ENCODE data around the gene NASP. TPM values are rescaled to one million over a fixed set of nuclear protein-coding genes. Genes with fewer than 3 reads are reported as not detected.

Gene NASP
- total and polyA plus RNA-seq, 2 of the 13 experiments (the other 11 are each of a cell fraction or from before 2014, with no cell fraction given) = 132 to 256 TPM

DNA sequence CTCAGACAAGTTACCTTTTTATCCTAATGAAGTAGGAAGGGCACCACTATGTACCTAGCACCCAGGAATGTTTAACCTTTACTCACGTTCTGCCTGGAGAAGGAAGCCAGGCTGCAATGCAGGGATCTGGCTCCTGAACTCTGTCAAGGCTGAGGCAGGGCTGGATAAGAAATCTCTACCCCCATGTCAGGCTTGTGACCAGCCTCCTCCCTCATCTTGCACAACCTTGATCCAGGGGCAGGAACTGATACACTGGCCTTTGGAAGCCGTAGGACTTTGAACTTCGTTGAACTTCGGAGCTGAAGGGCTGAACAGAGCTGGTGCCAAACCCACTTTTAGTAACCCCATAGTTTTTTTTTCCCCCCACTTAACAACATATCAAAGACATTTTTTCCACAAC is 41.2 kb upstream of the NASP start (continued):
- TF ChIP-seq ZNF225 (CRISPR knock-in tag; IDR thresholded peaks at IDR 0.05) (no peak), ZNF367 (CRISPR knock-in tag; IDR thresholded peaks at IDR 0.05; ENCODE audit: borderline replicate concordance) (no peak), ZFP36 (IDR thresholded peaks at IDR 0.05; ENCODE audit: borderline replicate concordance, low read depth, low read length, partially characterized antibody) (no peak), FOXJ3 (CRISPR knock-in tag; IDR thresholded peaks at IDR 0.05; ENCODE audit: borderline replicate concordance) (no peak), NR2F1 (CRISPR knock-in tag; IDR thresholded peaks at IDR 0.05) (peak in 1 of 2 experiments; percentile 10; a peak in 2 of 4 replicates), AGO1 (IDR thresholded peaks at IDR 0.05; ENCODE audit: low read depth, low read length, poor library complexity, severe bottlenecking) (no peak), NFE2 (CRISPR knock-in tag; IDR thresholded peaks at IDR 0.05) (no peak), ZNF777 (CRISPR knock-in tag; IDR thresholded peaks at IDR 0.05) (no peak), SMYD3 (CRISPR knock-in tag; IDR thresholded peaks at IDR 0.05) (no peak), PHF20 (CRISPR knock-in tag; IDR thresholded peaks at IDR 0.05) (no peak), ZNF749 (CRISPR knock-in tag; IDR thresholded peaks at IDR 0.05; ENCODE audit: borderline replicate concordance) (no peak), HMG20B (CRISPR knock-in tag; conservative IDR thresholded peaks at IDR 0.05) (peak; percentile 60; the same call in 1 of the 2 replicates), ZFX (CRISPR knock-in tag; IDR thresholded peaks at IDR 0.05; ENCODE audit: low read depth) (no peak), ELF3 (CRISPR knock-in tag; IDR thresholded peaks at IDR 0.05) (peak; percentile 53), FOXK1 (CRISPR knock-in tag; IDR thresholded peaks at IDR 0.05; ENCODE audit: borderline replicate concordance, low read depth) (peak; percentile 42; the same call in 1 of the 2 replicates)
- TF ChIP-seq, protein P1, sequence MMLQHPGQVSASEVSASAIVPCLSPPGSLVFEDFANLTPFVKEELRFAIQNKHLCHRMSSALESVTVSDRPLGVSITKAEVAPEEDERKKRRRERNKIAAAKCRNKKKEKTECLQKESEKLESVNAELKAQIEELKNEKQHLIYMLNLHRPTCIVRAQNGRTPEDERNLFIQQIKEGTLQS (CRISPR knock-in tag; IDR thresholded peaks at IDR 0.05) = no peak
- TF ChIP-seq, protein P2, sequence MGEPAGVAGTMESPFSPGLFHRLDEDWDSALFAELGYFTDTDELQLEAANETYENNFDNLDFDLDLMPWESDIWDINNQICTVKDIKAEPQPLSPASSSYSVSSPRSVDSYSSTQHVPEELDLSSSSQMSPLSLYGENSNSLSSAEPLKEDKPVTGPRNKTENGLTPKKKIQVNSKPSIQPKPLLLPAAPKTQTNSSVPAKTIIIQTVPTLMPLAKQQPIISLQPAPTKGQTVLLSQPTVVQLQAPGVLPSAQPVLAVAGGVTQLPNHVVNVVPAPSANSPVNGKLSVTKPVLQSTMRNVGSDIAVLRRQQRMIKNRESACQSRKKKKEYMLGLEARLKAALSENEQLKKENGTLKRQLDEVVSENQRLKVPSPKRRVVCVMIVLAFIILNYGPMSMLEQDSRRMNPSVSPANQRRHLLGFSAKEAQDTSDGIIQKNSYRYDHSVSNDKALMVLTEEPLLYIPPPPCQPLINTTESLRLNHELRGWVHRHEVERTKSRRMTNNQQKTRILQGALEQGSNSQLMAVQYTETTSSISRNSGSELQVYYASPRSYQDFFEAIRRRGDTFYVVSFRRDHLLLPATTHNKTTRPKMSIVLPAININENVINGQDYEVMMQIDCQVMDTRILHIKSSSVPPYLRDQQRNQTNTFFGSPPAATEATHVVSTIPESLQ (CRISPR knock-in tag; conservative IDR thresholded peaks at IDR 0.05) = no peak
- TF ChIP-seq, protein P3, sequence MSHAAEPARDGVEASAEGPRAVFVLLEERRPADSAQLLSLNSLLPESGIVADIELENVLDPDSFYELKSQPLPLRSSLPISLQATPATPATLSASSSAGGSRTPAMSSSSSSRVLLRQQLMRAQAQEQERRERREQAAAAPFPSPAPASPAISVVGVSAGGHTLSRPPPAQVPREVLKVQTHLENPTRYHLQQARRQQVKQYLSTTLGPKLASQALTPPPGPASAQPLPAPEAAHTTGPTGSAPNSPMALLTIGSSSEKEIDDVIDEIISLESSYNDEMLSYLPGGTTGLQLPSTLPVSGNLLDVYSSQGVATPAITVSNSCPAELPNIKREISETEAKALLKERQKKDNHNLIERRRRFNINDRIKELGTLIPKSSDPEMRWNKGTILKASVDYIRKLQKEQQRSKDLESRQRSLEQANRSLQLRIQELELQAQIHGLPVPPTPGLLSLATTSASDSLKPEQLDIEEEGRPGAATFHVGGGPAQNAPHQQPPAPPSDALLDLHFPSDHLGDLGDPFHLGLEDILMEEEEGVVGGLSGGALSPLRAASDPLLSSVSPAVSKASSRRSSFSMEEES (CRISPR knock-in tag; IDR thresholded peaks at IDR 0.05) = peak; percentile 96
- TF ChIP-seq, protein P4, sequence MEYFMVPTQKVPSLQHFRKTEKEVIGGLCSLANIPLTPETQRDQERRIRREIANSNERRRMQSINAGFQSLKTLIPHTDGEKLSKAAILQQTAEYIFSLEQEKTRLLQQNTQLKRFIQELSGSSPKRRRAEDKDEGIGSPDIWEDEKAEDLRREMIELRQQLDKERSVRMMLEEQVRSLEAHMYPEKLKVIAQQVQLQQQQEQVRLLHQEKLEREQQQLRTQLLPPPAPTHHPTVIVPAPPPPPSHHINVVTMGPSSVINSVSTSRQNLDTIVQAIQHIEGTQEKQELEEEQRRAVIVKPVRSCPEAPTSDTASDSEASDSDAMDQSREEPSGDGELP (IDR thresholded peaks at IDR 0.05; ENCODE audit: borderline replicate concordance, low read depth) = no peak
- TF ChIP-seq, protein P5, sequence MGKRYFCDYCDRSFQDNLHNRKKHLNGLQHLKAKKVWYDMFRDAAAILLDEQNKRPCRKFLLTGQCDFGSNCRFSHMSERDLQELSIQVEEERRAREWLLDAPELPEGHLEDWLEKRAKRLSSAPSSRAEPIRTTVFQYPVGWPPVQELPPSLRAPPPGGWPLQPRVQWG (CRISPR knock-in tag; IDR thresholded peaks at IDR 0.05; ENCODE audit: borderline replicate concordance, low read depth) = no peak
- TF ChIP-seq, protein P6, sequence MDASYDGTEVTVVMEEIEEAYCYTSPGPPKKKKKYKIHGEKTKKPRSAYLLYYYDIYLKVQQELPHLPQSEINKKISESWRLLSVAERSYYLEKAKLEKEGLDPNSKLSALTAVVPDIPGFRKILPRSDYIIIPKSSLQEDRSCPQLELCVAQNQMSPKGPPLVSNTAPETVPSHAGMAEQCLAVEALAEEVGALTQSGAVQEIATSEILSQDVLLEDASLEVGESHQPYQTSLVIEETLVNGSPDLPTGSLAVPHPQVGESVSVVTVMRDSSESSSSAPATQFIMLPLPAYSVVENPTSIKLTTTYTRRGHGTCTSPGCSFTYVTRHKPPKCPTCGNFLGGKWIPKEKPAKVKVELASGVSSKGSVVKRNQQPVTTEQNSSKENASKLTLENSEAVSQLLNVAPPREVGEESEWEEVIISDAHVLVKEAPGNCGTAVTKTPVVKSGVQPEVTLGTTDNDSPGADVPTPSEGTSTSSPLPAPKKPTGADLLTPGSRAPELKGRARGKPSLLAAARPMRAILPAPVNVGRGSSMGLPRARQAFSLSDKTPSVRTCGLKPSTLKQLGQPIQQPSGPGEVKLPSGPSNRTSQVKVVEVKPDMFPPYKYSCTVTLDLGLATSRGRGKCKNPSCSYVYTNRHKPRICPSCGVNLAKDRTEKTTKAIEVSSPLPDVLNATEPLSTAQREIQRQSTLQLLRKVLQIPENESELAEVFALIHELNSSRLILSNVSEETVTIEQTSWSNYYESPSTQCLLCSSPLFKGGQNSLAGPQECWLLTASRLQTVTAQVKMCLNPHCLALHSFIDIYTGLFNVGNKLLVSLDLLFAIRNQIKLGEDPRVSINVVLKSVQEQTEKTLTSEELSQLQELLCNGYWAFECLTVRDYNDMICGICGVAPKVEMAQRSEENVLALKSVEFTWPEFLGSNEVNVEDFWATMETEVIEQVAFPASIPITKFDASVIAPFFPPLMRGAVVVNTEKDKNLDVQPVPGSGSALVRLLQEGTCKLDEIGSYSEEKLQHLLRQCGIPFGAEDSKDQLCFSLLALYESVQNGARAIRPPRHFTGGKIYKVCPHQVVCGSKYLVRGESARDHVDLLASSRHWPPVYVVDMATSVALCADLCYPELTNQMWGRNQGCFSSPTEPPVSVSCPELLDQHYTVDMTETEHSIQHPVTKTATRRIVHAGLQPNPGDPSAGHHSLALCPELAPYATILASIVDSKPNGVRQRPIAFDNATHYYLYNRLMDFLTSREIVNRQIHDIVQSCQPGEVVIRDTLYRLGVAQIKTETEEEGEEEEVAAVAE (CRISPR knock-in tag; IDR thresholded peaks at IDR 0.05; ENCODE audit: borderline replicate concordance) = no peak

Data from HepG2 (cell line).